GM12878 (cell line): ENCODE measurements around the gene PCNX1. TPM values are rescaled to one million over a fixed set of nuclear protein-coding genes. Genes with fewer than 3 reads are reported as not detected.
A peak's percentile ranks its signal among the peaks of the same experiment; 100 is the strongest.

Experiments used
- ATAC-seq: fragments of 200-7000 bp; cut with Tn5 transposase; 3 replicates; pipeline ENCODE4 v1.9.1; 2020; ENCODE audit warnings: mild to moderate bottlenecking, moderate library complexity
- BruUV-seq: library from RNA; stranded (reverse); fragments of 400-500 nt; replicated peaks from 2 replicates; lab custom pipeline; 2021; lab: Mats Ljungman, UMichigan
- CTCF ChIA-PET: fragments of 300-600 bp; sonication (Branson Sonifier 250); formaldehyde crosslinking; extraction: SDS; loops from one replicate; lab custom pipeline; 2021; ENCODE audit warnings: inconsistent platforms; lab: Yijun Ruan, JAX
- POLR2A ChIA-PET: fragments of 350-600 bp; formaldehyde crosslinking; extraction: SDS; loops from one replicate; lab custom pipeline; 2021; ENCODE audit warnings: inconsistent platforms; lab: Charles Lee
- RAD21 ChIA-PET: fragments of 300-600 bp; sonication (Branson Sonifier 250); formaldehyde crosslinking; loops from one replicate; lab custom pipeline; 2023; ENCODE audit warnings: antibody characterized with exemption; ENCODE audit not compliant: unreplicated experiment; lab: Charles Lee
- SMC1A ChIA-PET: fragments of 300-600 bp; sonication (Branson Sonifier 250); formaldehyde crosslinking; loops from one replicate; lab custom pipeline; 2023; ENCODE audit not compliant: unreplicated experiment, uncharacterized antibody; lab: Charles Lee
- DNase-seq: peaks from one replicate; pipeline ENCODE4 v3.0.0-alpha.2; 2011; ENCODE audit warnings: low read depth, low spot score
- FAIRE-seq: peaks from 3 replicates; lab custom pipeline; 2011; peaks lifted over from hg19 to GRCh38; lab: Jason Lieb, UNC
- H2AFZ ChIP-seq: 2 replicates; pipeline ENCODE4 v1.6.0; 2011; ENCODE audit warnings: low read depth, low read length, control low read depth; ENCODE audit not compliant: control insufficient read depth
- H3K27ac ChIP-seq: 2 replicates; pipeline ENCODE4 v1.5.1; 2011; ENCODE audit warnings: control low read depth; ENCODE audit not compliant: control insufficient read depth, insufficient read depth
- H3K27me3 ChIP-seq, 2 experiments: replicated peaks in 1 of 2; 2 replicates each; pipeline versions ENCODE4 v1.6.0 to v1.6.1; 2011; ENCODE audit warnings: low read length in 1 of 2; ENCODE audit not compliant: control insufficient read depth in 2 of 2, insufficient read depth in 2 of 2
- H3K36me3 ChIP-seq, 2 experiments: 2 replicates each; pipeline ENCODE4 v1.5.1; 2011; ENCODE audit warnings: low read length in 1 of 2; ENCODE audit not compliant: control insufficient read depth in 2 of 2, insufficient read depth in 2 of 2
- H3K4me1 ChIP-seq: 2 replicates; pipeline ENCODE4 v1.6.1; 2011; ENCODE audit warnings: mild to moderate bottlenecking, low read length, moderate library complexity, mixed read lengths; ENCODE audit not compliant: control insufficient read depth, insufficient read depth
- H3K4me2 ChIP-seq: 2 replicates; pipeline ENCODE4 v1.6.0; 2011; ENCODE audit warnings: control low read depth; ENCODE audit not compliant: control insufficient read depth, insufficient read depth
- H3K4me3 ChIP-seq: fragments of 200-600 bp; sonication (generic); 2 replicates; pipeline ENCODE4 v1.5.1; 2016
- H3K79me2 ChIP-seq: 2 replicates; pipeline ENCODE4 v1.6.0; 2011; ENCODE audit warnings: low read length; ENCODE audit not compliant: control insufficient read depth, insufficient read depth
- H3K9ac ChIP-seq: 2 replicates; pipeline ENCODE4 v1.8.0; 2011; ENCODE audit warnings: low read length, control low read depth, mixed read lengths; ENCODE audit not compliant: control insufficient read depth, insufficient read depth
- H3K9me3 ChIP-seq: replicated peaks from 3 replicates; pipeline ENCODE4 v1.5.1; 2011; ENCODE audit warnings: mild to moderate bottlenecking, low read length; ENCODE audit not compliant: control insufficient read depth, insufficient read depth
- H4K20me1 ChIP-seq: 2 replicates; pipeline ENCODE4 v1.6.0; 2011; ENCODE audit not compliant: control insufficient read depth, insufficient read depth
- CEBPZ ChIP-seq: fragments of 150-350 bp; IDR thresholded peaks from 2 replicates; pipeline ENCODE4 v1.6.1; 2016; ENCODE audit warnings: low read depth, low read length
- CHD4 ChIP-seq: fragments of 200-600 bp; sonication (generic); IDR thresholded peaks from 2 replicates; pipeline ENCODE4 v1.6.1; 2016; ENCODE audit warnings: mild to moderate bottlenecking
- E2F8 ChIP-seq: fragments of 450-650 bp; IDR thresholded peaks from 2 replicates; pipeline ENCODE4 v1.6.1; 2018; ENCODE audit warnings: mild to moderate bottlenecking, low read depth, moderate library complexity; ENCODE audit not compliant: partially characterized antibody
- HCFC1 ChIP-seq: fragments of 150-350 bp; IDR thresholded peaks from 2 replicates; pipeline ENCODE4 v1.6.1; 2014; ENCODE audit warnings: low read length
- JUNB ChIP-seq: IDR thresholded peaks from 2 replicates; pipeline ENCODE4 v1.6.1; 2016; ENCODE audit warnings: antibody characterized with exemption, mild to moderate bottlenecking
- KDM1A ChIP-seq: fragments of 200-600 bp; sonication (generic); IDR thresholded peaks from 2 replicates; pipeline ENCODE4 v1.6.1; 2016; ENCODE audit warnings: borderline replicate concordance
- MTA2 ChIP-seq: fragments of 450-650 bp; IDR thresholded peaks from 2 replicates; pipeline ENCODE4 v1.6.1; 2016; ENCODE audit warnings: low read depth, mild to moderate bottlenecking, moderate library complexity
- NBN ChIP-seq: fragments of 450-650 bp; IDR thresholded peaks from 2 replicates; pipeline ENCODE4 v1.6.1; 2016
- RELA ChIP-seq: fragments of 450-650 bp; IDR thresholded peaks from 2 replicates; pipeline ENCODE4 v1.8.0; 2014; ENCODE audit warnings: borderline replicate concordance; ENCODE audit not compliant: partially characterized antibody
- USF2 ChIP-seq: IDR thresholded peaks from 2 replicates; pipeline ENCODE4 v1.6.1; 2011; ENCODE audit warnings: low read depth, low read length, improper control_type of control experiment, borderline replicate concordance
- WGBS: methylation state at CpG from one replicate; pipeline ENCODE4 v1.1.6; 2016; ENCODE audit warnings: low lambda C conversion rate; ENCODE audit not compliant: insufficient replicate concordance, insufficient coverage; ENCODE audit errors: missing lambda C conversion rate; 5-methylcytosine and 5-hydroxymethylcytosine counted together
- in situ Hi-C: fragments of 300-500 bp; cut with MboI; formaldehyde crosslinking; loops from 9 replicates; pipeline ENCODE4 v1.14.3; 2018; ENCODE audit warnings: mixed read lengths
- intact Hi-C: fragments of 100-400 bp; cut with micrococcal nuclease; formaldehyde crosslinking; loops from one replicate; pipeline ENCODE4 v1.14.2; 2022; ENCODE audit not compliant: unreplicated experiment
- polyA plus RNA-seq, 11 experiments: library from polyadenylated mRNA; depleted of rRNA in 4 of 11; unstranded in 6 of 11; stranded (reverse) in 5 of 11; fragments of >200 nt; fragmentation: Nextera tagmentation in 4 of 11; fragmentation: Illumina TruSeq in 1 of 11; extraction: Ambion mirVana in 4 of 11; extraction: Trizol in 1 of 11; gene quantifications; 1 replicate in 1 of 11; 2 replicates in 10 of 11; pipeline versions ENCODE4 v1.2.1 to v1.2.3, GENCODE V29; 2011 to 2016; ENCODE audit warnings: inconsistent platforms in 2 of 11, missing spikeins in 2 of 11, low read depth in 1 of 11
- total RNA-seq, 4 experiments: library from RNA; depleted of rRNA in 3 of 4; stranded (reverse); fragments of >200 nt in 3 of 4; fragmentation: Illumina TruSeq in 1 of 4; extraction: Trizol in 1 of 4; gene quantifications; 2 replicates each; pipeline versions ENCODE4 v1.2.1 to v1.2.3, GENCODE V29; 2013 to 2021

PCNX1 gene
- total and polyA plus RNA-seq, 10 of the 15 experiments (the other 5 are each of a cell fraction or from before 2014, with no cell fraction given), result 4.6 to 53.9 (median 20.5) TPM

- H3K4me1 ChIP-seq, result no peaks in the 10 kb centered on the region
- H3K4me3 ChIP-seq, result no peak overlapping the region
- FAIRE-seq, result peak; percentile 93
- peaks cover under 1 to 9% of the 10 kb centered on the region in 2 experiments; a peak in 3 of 4 replicates for H3K36me3 ChIP-seq
- WGBS, result 54% methylated on average over 6 of the region's 6 CpGs
- H3K9me3 ChIP-seq, result no peaks in the 10 kb centered on the region
- BruUV-seq, result TSS peak; percentile 15
- H3K27me3 ChIP-seq, result no peaks in the 10 kb centered on the region
- peak; percentile 94 for ATAC-seq
- H3K4me2 ChIP-seq, result no peak overlapping the region
- DNase-seq, result peak; percentile 44
- in situ Hi-C loops (loop anchor here (5.0 kb wide), 1 partner anchor 160 kb away; no protein-coding TSS in a partner anchor), intact Hi-C loops (loop anchor here (1.0 to 10.0 kb wide), 4 partner anchors 65 to 348 kb away; partner anchors contain the start of gene PCNX1)
- no peaks in the 10 kb centered on the region for H3K79me2 ChIP-seq
- SMC1A ChIA-PET, result interaction anchor here (0.7 to 1.9 kb wide), 9 partner anchors 9 to 1751 kb away, joined by 3 to 23 read pairs (median 4); partner anchors contain the start of gene PCNX1
- CTCF ChIA-PET, result interaction anchor here (0.7 to 3.6 kb wide), 23 partner anchors 10 to 351 kb away, joined by 3 to 58 read pairs (median 4); partner anchors contain the start of gene PCNX1
- no peaks in the 10 kb centered on the region for H4K20me1 ChIP-seq
- no peak overlapping the region for H2AFZ ChIP-seq
- no peak overlapping the region for H3K9ac ChIP-seq
- RAD21 ChIA-PET, result interaction anchor here (0.6 to 2.4 kb wide), 10 partner anchors 9 to 163 kb away, joined by 3 to 23 read pairs (median 6); partner anchors contain the start of genes MAP3K9 and PCNX1
- POLR2A ChIA-PET, result no interaction called here
- H3K27ac ChIP-seq, result no peak overlapping the region
- TF ChIP-seq E2F8, result no peak
- TF ChIP-seq HCFC1, result no peak
- no peak for TF ChIP-seq RELA
- no peak for TF ChIP-seq MTA2
- no peak for TF ChIP-seq JUNB
- TF ChIP-seq NBN, result no peak
- TF ChIP-seq USF2, result no peak
- 0 out of 2 replicates have a peak, but pooled peaks have one; percentile 14 for TF ChIP-seq CEBPZ
- TF ChIP-seq KDM1A, result no peak
- no peak for TF ChIP-seq CHD4
These were observed 65.1 kb downstream of the PCNX1 start for GRCh38 chr14:70972107-70972976.
